ENCODE data around the gene CEP78.

CEP78 gene

GRCh38 chr9:78286946-78287388 lies 51.1 kb downstream of the CEP78 start:
- no peak for DNase-seq (ENCODE audit: low spot score)

- no peak for DNase-seq (ENCODE audit: low spot score)
Measured at GRCh38 chr9:78288214-78288892, 52.5 kb downstream of the CEP78 start.

GRCh38 chr9:78289474-78289873 lies 53.6 kb downstream of the CEP78 start:
- no peak for DNase-seq (ENCODE audit: low spot score)

GRCh38 chr9:78291240-78291925 lies 55.5 kb downstream of the CEP78 start:
- no peak for DNase-seq (ENCODE audit: low spot score)

GRCh38 chr9:78292026-78292425 lies 56.2 kb downstream of the CEP78 start:
- no peak for DNase-seq (ENCODE audit: low spot score)

- no peak for DNase-seq (ENCODE audit: low spot score)
Measured at GRCh38 chr9:78292716-78293497, 57.0 kb downstream of the CEP78 start.

- DNase-seq (ENCODE audit: low spot score): no peak
Measured at GRCh38 chr9:78294290-78295176, 58.7 kb downstream of the CEP78 start.

GRCh38 chr9:78295177-78295575 lies 59.3 kb downstream of the CEP78 start:
- DNase-seq (ENCODE audit: low spot score): no peak

GRCh38 chr9:78295731-78296130 lies 59.9 kb downstream of the CEP78 start:
- no peak for DNase-seq (ENCODE audit: low spot score)

- DNase-seq (ENCODE audit: low spot score): peak; percentile 84
Measured at GRCh38 chr9:78296201-78296892, 60.5 kb downstream of the CEP78 start.

GRCh38 chr9:78296893-78297671 lies 61.2 kb downstream of the CEP78 start, which contains the start of gene PSAT1:
Gene PSAT1, plus strand, starts transcription at chr9:78297125. Its CDS starts 86 bp downstream, at chr9:78297211.
- peak; percentile 90 for DNase-seq (ENCODE audit: low spot score)

GRCh38 chr9:78297672-78297961 lies 61.7 kb downstream of the CEP78 start:
- no peak for DNase-seq (ENCODE audit: low spot score)

- DNase-seq (ENCODE audit: low spot score): no peak
Measured at GRCh38 chr9:78298046-78298765, 62.3 kb downstream of the CEP78 start.

GRCh38 chr9:78300209-78300608 lies 64.3 kb downstream of the CEP78 start:
- DNase-seq (ENCODE audit: low spot score): no peak

- no peak for DNase-seq (ENCODE audit: low spot score)
Measured at GRCh38 chr9:78301466-78301865, 65.6 kb downstream of the CEP78 start.

GRCh38 chr9:78303377-78304062 lies 67.6 kb downstream of the CEP78 start:
- DNase-seq (ENCODE audit: low spot score): no peak

- DNase-seq (ENCODE audit: low spot score): no peak
Measured at GRCh38 chr9:78304357-78304756, 68.5 kb downstream of the CEP78 start.

- DNase-seq (ENCODE audit: low spot score): no peak
Measured at GRCh38 chr9:78306222-78307076, 70.6 kb downstream of the CEP78 start.

All from left forelimb (tissue), 1 donor.